Measurements from ENCODE around the gene FAM163B.

- TF ChIP-seq RBM39 (optimal IDR thresholded peaks at IDR 0.05; ENCODE audit: low read depth, low read length) (no peak), CHD1 (IDR thresholded peaks at IDR 0.05; ENCODE audit: low read length) (no peak), POLR2AphosphoS5 (IDR thresholded peaks at IDR 0.05; ENCODE audit: control insufficient read depth, insufficient read depth, low read depth, low read length) (no peak), FOXP1 (CRISPR knock-in tag; IDR thresholded peaks at IDR 0.05) (no peak), CEBPB (tag; IDR thresholded peaks at IDR 0.05) (no peak), ZNF174 (CRISPR knock-in tag; IDR thresholded peaks at IDR 0.05) (no peak), TCF7L2 (IDR thresholded peaks at IDR 0.05; ENCODE audit: low read depth, low read length) (no peak), SMAD2 (IDR thresholded peaks at IDR 0.05; ENCODE audit: low read depth, low read length) (no peak), ZNF311 (CRISPR knock-in tag; IDR thresholded peaks at IDR 0.05) (no peak), ETS1 (conservative IDR thresholded peaks at IDR 0.05; ENCODE audit: control insufficient read depth, low read depth, low read length) (no peak), PREB (CRISPR knock-in tag; IDR thresholded peaks at IDR 0.05) (no peak)
Measured at GRCh38 chr9:133536080-133536479, 73.1 kb downstream of the FAM163B start.

Measured in K562 (cell line).